ENCODE results near the gene ELL. TPM values are rescaled to one million over a fixed set of nuclear protein-coding genes. Genes with fewer than 3 reads are reported as not detected.
"Not testable (repeated sequence)": the region's sequence is repeated elsewhere in the genome, so short reads cannot be mapped to it uniquely, and the experiment has no call there.

Gene ELL
- total RNA-seq: 10 to 100 TPM; 18.8 to 23.0 TPM

- H3K36me3 Mint-ChIP-seq: peaks cover 6 to 11% of the 10 kb centered on the region in 2 donors
- peak in 1 of 2 donors; percentile 3 for ATAC-seq
- DNase-seq (ENCODE audit: low spot score in 2 of 2): no peak
- H3K27ac Mint-ChIP-seq: peak within 1 kb of the TSS; percentile 90 to 97
- no peaks in the 10 kb centered on the region for H3K9me3 Mint-ChIP-seq
These were observed at the start of gene ELL for GRCh38 chr19:18521692-18522123. Gene ELL (minus strand): TSS chr19:18522070. CDS start chr19:18522055, 15 bp downstream.

DNA sequence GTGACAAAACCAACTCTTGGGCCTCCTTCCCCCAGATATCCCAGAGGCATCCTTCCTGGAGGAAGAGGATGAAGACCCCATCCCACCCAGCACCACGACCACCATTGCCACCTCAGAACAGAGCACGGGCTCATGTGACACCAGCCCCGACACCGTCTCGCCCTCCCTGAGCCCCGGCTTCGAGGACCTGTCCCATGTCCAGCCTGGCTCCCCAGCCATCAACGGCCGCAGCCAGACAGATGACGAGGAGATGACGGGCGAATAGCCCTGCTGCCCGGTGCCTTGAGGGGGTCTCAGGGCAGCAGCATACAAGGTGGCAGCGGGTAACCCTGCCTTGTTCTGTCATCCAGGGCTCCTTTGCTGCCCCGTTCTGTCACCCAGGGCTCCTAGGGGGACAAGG, 46.5 kb upstream of the ELL start:
- Mint-ChIP-seq H3K27ac (no peak overlapping the region), H3K36me3 (peaks cover 22 to 34% of the 10 kb centered on the region in 2 donors), H3K9me3 (no peaks in the 10 kb centered on the region)
- ATAC-seq (no peak), DNase-seq (ENCODE audit: low spot score in 2 of 2) (no peak)

DNA sequence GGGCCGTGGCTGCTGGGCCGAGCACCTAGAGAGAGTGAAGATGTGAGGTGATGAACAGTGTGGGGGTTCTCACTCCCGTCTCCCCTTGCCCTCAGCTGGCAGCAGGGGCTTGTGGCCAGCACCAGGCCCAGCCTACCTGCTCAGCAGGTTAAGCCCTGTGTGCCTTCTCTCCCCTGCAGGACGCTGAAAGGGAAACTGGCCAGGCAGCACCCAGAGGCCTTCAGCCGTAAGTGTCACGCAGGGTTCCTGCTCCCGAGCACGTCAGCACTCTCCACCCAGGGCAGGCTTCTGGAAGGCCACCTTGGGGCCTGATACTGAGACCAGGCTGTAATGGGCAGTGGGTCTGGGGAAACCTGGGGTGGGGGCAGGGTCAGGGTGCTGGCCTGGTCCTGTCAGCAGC, 45.1 kb upstream of the ELL start:
- ATAC-seq: no peak
- no peak overlapping the region for H3K27ac Mint-ChIP-seq
- no peak for DNase-seq (ENCODE audit: low spot score in 2 of 2)
- peaks cover 8 to 25% of the 10 kb centered on the region in 2 donors for H3K36me3 Mint-ChIP-seq
- no peaks in the 10 kb centered on the region for H3K9me3 Mint-ChIP-seq

GRCh38 chr19:18562086-18562485, 40.2 kb upstream of the ELL start:
- H3K27ac Mint-ChIP-seq: no peak overlapping the region
- ATAC-seq (no peak), DNase-seq (ENCODE audit: low spot score in 2 of 2) (no peak)
- peaks cover 9 to 18% of the 10 kb centered on the region in 2 donors for H3K36me3 Mint-ChIP-seq
- no peaks in the 10 kb centered on the region for H3K9me3 Mint-ChIP-seq

DNA sequence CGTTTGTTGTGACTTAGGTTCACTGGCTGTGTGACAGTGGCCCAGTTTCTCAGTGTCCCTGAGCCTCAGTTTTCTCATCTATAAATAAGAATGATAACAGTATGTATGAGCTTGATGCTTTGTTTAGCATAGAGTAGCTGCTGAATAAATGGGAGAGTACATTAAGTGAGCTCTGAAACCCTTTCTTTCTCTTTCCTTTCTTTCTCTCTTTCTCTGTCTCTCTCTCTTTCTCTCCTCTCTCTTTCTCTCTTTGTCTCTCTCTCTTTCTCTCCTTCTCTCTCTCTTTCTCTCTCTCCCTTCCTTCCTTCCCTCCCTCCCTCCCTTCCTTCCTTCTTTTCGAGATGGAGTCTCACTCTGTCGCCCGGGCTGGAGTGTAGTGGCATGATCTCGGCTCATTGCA, 37.8 kb upstream of the ELL start:
- ATAC-seq (no peak), DNase-seq (ENCODE audit: low spot score in 2 of 2) (no peak)
- peaks cover 9 to 18% of the 10 kb centered on the region in 2 donors for H3K36me3 Mint-ChIP-seq

GRCh38 chr19:18558604-18559003, 36.7 kb upstream of the ELL start:
- H3K9me3 Mint-ChIP-seq: no peaks in the 10 kb centered on the region
- H3K27ac Mint-ChIP-seq: peak overlapping the region; percentile 93 to 96
- peaks cover 9 to 18% of the 10 kb centered on the region in 2 donors for H3K36me3 Mint-ChIP-seq
- DNase-seq (ENCODE audit: low spot score in 2 of 2) (no peak), ATAC-seq (no peak)

More for the DNA sequence above, 37.8 kb upstream of the ELL start:
- Mint-ChIP-seq H3K9me3 (no peaks in the 10 kb centered on the region), H3K27ac (peak overlapping the region; percentile 60 to 93)

DNA sequence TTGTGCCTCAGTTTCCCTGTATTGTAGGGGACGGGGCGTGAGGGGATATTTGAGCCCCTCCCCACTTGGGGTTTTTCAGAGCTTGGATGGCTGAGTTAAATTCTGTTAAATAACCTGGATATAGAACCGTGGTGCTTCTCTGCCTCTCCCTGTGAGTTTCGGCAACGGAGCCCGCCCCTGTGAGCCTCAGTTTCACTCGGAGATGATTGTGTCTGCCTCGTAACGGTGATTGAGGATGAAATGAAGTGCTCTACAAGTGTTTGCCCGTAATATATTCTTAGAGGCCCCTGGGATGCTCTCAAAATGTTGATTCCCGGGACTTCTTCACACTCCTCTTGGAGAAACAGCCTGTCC, 36.3 kb upstream of the ELL start:
- ATAC-seq (no peak), DNase-seq (ENCODE audit: low spot score in 2 of 2) (no peak)
- H3K9me3 Mint-ChIP-seq: no peaks in the 10 kb centered on the region
- peak overlapping the region; percentile 93 to 96 for H3K27ac Mint-ChIP-seq
- peaks cover 9 to 16% of the 10 kb centered on the region in 2 donors for H3K36me3 Mint-ChIP-seq

DNA sequence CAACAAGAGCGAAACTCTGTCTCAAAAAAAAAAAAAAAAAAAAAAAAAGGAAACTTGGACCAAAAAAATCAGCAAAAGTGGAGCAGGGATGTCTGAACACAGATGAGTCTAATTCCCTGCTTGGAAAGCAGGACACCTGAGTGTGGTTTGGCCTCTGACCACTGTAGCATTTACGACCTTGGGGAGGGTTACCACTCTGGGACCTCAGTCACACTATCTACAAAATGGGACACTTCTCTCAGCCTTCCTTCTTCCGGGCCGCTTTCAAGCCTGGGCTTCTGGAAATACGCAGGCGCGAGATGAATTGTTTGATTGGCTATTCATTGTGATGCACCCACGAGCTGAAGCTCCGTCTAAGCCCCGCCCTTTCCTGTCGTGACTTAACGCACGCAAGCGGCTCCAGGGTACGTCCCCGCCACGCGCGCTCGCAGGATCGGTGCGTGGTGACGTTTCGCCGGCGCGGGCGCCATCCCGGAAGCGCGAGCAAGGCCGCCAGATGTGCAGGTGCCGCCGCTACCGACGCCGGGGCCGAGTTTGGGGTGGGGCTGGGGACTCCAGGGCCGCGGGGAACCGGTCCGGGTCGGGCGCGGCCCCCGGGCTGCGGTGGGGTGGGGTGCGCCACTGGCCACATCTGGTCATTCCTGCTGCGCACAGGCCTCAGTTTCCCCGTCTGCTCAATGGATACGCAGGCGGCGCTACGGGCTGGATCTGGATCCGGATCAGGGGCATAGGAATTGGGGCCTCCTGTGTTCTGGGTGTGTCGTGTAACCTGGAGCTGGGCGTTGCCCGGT, 35.7 kb upstream of the ELL start, which contains the start of gene KXD1:
Gene KXD1, plus strand, starts transcription at position 460 of the 791 bp plus-strand sequence. CDS start 4,187 bp downstream, outside the sequence.
- no peaks in the 10 kb centered on the region for H3K9me3 Mint-ChIP-seq
- H3K36me3 Mint-ChIP-seq: peaks cover 9 to 12% of the 10 kb centered on the region in 2 donors
- DNase-seq (ENCODE audit: low spot score in 2 of 2) (peak; percentile 95 to 99), ATAC-seq (peak; percentile 98 to 100)
- H3K27ac Mint-ChIP-seq: peak within 1 kb of the TSS; percentile 93 to 96

DNA sequence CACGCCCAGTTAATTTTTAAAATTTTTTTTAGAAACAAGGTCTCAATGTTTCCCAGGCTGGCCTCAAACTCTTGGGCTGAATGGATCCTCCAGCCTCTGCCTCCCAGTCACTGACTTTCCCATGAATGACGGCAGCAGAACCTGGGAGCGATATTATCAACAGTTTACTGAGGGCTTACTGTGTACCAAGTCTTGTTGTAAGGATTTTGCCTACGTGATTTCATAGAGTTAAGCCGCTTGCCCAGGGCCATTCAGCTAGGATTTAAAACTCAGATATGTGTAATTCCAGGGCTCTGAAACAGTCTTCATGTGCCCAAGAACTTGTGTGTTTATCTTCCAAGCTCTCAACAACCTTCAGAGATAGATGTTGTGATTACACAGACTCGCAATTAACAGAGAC, 29.8 kb upstream of the ELL start:
- Mint-ChIP-seq H3K27ac (no peak overlapping the region), H3K36me3 (no peaks in the 10 kb centered on the region), H3K9me3 (no peaks in the 10 kb centered on the region)
- ATAC-seq: no peak
- no peak for DNase-seq (ENCODE audit: low spot score in 2 of 2)

GRCh38 chr19:18543814-18544475, 22.1 kb upstream of the ELL start:
- DNase-seq (ENCODE audit: low spot score in 2 of 2) (peak; percentile 72 to 88), ATAC-seq (peak; percentile 84 to 87)
- H3K36me3 Mint-ChIP-seq: peaks cover 8 to 17% of the 10 kb centered on the region in 2 donors
- no peaks in the 10 kb centered on the region for H3K9me3 Mint-ChIP-seq
- H3K27ac Mint-ChIP-seq: peak overlapping the region; percentile 95 to 97

DNA sequence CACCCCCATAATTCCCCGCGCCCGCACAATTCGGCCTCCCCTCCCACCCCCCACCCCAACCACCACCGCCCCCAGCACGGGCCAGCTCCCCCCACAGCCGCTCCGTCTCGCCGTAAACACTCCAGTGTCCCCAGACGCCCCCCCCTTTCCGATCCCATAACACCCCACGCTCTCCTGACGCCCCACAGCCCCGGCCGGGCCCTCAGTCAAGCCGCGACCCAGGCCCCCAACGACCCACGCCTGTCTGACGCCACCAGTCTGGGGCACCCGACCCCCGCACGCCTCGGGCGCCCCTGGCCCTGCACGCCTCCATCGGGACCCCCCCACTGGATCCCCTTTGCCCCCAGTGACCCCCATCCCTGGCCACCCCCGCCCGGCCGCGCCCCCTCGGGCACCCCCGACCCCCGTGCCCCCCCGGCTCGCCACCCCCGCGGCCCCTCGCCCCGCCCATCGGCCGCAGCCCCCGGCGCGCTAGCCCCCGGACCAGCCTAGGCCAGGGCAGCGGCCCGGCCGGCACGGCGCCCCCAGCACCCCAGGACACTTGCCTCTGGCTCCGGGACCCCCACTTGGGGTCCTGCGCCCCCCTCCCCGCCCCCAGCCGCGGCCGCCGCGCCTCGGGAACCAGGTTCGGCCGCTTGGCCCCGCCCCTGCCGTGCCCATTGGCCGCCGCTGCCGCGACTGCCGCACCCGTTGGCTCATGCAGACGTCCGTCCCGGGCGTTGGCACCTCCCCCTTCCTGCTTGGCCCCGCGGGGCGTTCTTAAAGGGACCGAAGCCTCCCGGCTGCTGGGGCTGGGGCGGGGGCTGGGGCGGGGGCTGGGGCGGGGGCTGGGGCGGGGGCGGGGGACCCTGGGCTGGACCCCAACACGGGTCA, 21.3 kb upstream of the ELL start, which contains the start of gene FKBP8:
Gene FKBP8, minus strand, starts transcription at position 633 of the 873 bp plus-strand sequence. CDS start 1,603 bp downstream, outside the sequence.
- Mint-ChIP-seq H3K36me3 (peaks cover 8 to 17% of the 10 kb centered on the region in 2 donors), H3K9me3 (no peaks in the 10 kb centered on the region), H3K27ac (peak within 1 kb of the TSS; percentile 95 to 97)
- peak; percentile 92 to 97 for DNase-seq (ENCODE audit: low spot score in 2 of 2)
- ATAC-seq: peak; percentile 93 to 96

- no peak for ATAC-seq
- Mint-ChIP-seq H3K27ac (peak overlapping the region; percentile 83 to 93), H3K36me3 (peaks cover 8 to 17% of the 10 kb centered on the region in 2 donors), H3K9me3 (no peaks in the 10 kb centered on the region)
- DNase-seq (ENCODE audit: low spot score in 2 of 2): no peak
These were observed 20.4 kb upstream of the ELL start for GRCh38 chr19:18541992-18542940.

- H3K27ac Mint-ChIP-seq: peak overlapping the region in 1 of 2 donors; percentile 83
- DNase-seq (ENCODE audit: low spot score in 2 of 2) (no peak), ATAC-seq (peak in 1 of 2 donors; percentile 59)
- no peaks in the 10 kb centered on the region for H3K9me3 Mint-ChIP-seq
- peaks cover 12 to 17% of the 10 kb centered on the region in 2 donors for H3K36me3 Mint-ChIP-seq
These were observed 19.6 kb upstream of the ELL start for GRCh38 chr19:18541258-18541991.

- ATAC-seq; H3K9me3 Mint-ChIP-seq; H3K27ac Mint-ChIP-seq; DNase-seq (ENCODE audit: low spot score in 2 of 2): not testable (repeated sequence)
- H3K36me3 Mint-ChIP-seq: peaks cover 14 to 17% of the 10 kb centered on the region in 2 donors
These were observed 18.3 kb upstream of the ELL start for GRCh38 chr19:18540200-18540599.

- DNase-seq (ENCODE audit: low spot score in 2 of 2): no peak
- ATAC-seq: no peak
- Mint-ChIP-seq H3K9me3 (no peaks in the 10 kb centered on the region), H3K36me3 (peaks cover 14 to 17% of the 10 kb centered on the region in 2 donors), H3K27ac (peak overlapping the region in 1 of 2 donors; percentile 65)
These were observed 17.5 kb upstream of the ELL start for GRCh38 chr19:18539372-18539771.
